Panc1 (cell line): ENCODE data around the gene GRAMD1A.

Experiments used
- CTCF ChIP-seq: fragments of 450-650 bp; IDR thresholded peaks from 2 replicates; pipeline ENCODE4 v1.5.1; 2017; ENCODE audit warnings: mild to moderate bottlenecking
- POLR2AphosphoS5 ChIP-seq: IDR thresholded peaks from 2 replicates; pipeline ENCODE4 v1.6.1; 2012; ENCODE audit warnings: mild to moderate bottlenecking, low read depth, low read length, moderate library complexity
- SIN3A ChIP-seq: IDR thresholded peaks from 2 replicates; pipeline ENCODE4 v1.6.1; 2012; ENCODE audit warnings: low read depth, mild to moderate bottlenecking, low read length, moderate library complexity, borderline replicate concordance; ENCODE audit not compliant: insufficient read depth
- TCF7L2 ChIP-seq: IDR thresholded peaks from 2 replicates; pipeline ENCODE4 v1.6.1; 2011; ENCODE audit warnings: mild to moderate bottlenecking, low read depth, low read length, inconsistent platforms
- TF ChIP-seq, protein P1 (sequence below), 2 experiments: IDR thresholded peaks; 2 replicates each; pipeline ENCODE4 v1.6.1; 2011 to 2012; ENCODE audit warnings: low read depth in 2 of 2, control low read depth in 1 of 2, low read length in 1 of 2, mild to moderate bottlenecking in 1 of 2, moderate library complexity in 1 of 2; ENCODE audit not compliant: insufficient read depth in 1 of 2

GRCh38 chr19:35029737-35030256, 29.7 kb downstream of the GRAMD1A start:
- TF ChIP-seq, protein P1, sequence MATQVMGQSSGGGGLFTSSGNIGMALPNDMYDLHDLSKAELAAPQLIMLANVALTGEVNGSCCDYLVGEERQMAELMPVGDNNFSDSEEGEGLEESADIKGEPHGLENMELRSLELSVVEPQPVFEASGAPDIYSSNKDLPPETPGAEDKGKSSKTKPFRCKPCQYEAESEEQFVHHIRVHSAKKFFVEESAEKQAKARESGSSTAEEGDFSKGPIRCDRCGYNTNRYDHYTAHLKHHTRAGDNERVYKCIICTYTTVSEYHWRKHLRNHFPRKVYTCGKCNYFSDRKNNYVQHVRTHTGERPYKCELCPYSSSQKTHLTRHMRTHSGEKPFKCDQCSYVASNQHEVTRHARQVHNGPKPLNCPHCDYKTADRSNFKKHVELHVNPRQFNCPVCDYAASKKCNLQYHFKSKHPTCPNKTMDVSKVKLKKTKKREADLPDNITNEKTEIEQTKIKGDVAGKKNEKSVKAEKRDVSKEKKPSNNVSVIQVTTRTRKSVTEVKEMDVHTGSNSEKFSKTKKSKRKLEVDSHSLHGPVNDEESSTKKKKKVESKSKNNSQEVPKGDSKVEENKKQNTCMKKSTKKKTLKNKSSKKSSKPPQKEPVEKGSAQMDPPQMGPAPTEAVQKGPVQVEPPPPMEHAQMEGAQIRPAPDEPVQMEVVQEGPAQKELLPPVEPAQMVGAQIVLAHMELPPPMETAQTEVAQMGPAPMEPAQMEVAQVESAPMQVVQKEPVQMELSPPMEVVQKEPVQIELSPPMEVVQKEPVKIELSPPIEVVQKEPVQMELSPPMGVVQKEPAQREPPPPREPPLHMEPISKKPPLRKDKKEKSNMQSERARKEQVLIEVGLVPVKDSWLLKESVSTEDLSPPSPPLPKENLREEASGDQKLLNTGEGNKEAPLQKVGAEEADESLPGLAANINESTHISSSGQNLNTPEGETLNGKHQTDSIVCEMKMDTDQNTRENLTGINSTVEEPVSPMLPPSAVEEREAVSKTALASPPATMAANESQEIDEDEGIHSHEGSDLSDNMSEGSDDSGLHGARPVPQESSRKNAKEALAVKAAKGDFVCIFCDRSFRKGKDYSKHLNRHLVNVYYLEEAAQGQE (IDR thresholded peaks at IDR 0.05; ENCODE audit: insufficient read depth in 1 of 2, low read depth in 2 of 2, low read length in 1 of 2), result no peak
- no peak for TF ChIP-seq CTCF
- no peak for TF ChIP-seq POLR2AphosphoS5
- no peak for TF ChIP-seq TCF7L2
- TF ChIP-seq SIN3A, result no peak
